IMR-90 (cell line): ENCODE measurements around the gene ARHGEF12.

Experiments
- CTCF ChIP-seq: conservative IDR thresholded peaks from 2 replicates; pipeline ENCODE4 v1.5.1; 2012; ENCODE audit warnings: mild to moderate bottlenecking, low read depth, low read length, improper control_type of control experiment
- POLR2A ChIP-seq: IDR thresholded peaks from 2 replicates; pipeline ENCODE4 v1.6.1; 2012; ENCODE audit warnings: mild to moderate bottlenecking, low read depth, low read length

- no peak for TF ChIP-seq POLR2A
- no peak for TF ChIP-seq CTCF
These were observed 191.0 kb downstream of the ARHGEF12 start for GRCh38 chr11:120527111-120527761.
